ENCODE data around the gene SUMF1.

Gene SUMF1

GRCh38 chr3:4466741-4467521 is at the start of gene SUMF1:
Gene SUMF1 (minus strand): TSS chr3:4467269. CDS start chr3:4467245, 24 bp downstream.
- DNase-seq = peak; percentile 5

- DNase-seq = no peak
These were observed 49.0 kb upstream of the SUMF1 start for GRCh38 chr3:4515916-4516579.

GRCh38 chr3:4514916-4515315 is 47.8 kb upstream of the SUMF1 start:
- DNase-seq = no peak

- DNase-seq = no peak
These were observed 47.3 kb upstream of the SUMF1 start for GRCh38 chr3:4514321-4514720.

GRCh38 chr3:4512895-4513616 is 46.0 kb upstream of the SUMF1 start:
- DNase-seq = no peak

- DNase-seq = no peak
These were observed 44.6 kb upstream of the SUMF1 start for GRCh38 chr3:4511491-4512262.

- DNase-seq = no peak
These were observed 43.1 kb upstream of the SUMF1 start for GRCh38 chr3:4509983-4510755.

GRCh38 chr3:4509043-4509442 is 42.0 kb upstream of the SUMF1 start:
- no peak for DNase-seq

GRCh38 chr3:4508048-4508981 is 41.2 kb upstream of the SUMF1 start:
- DNase-seq = no peak

- DNase-seq = no peak
These were observed 40.0 kb upstream of the SUMF1 start for GRCh38 chr3:4507024-4507596.

GRCh38 chr3:4506559-4507023 is 39.5 kb upstream of the SUMF1 start:
- DNase-seq = no peak

- no peak for DNase-seq
These were observed 38.9 kb upstream of the SUMF1 start for GRCh38 chr3:4505688-4506558.

GRCh38 chr3:4504340-4505261 is 37.5 kb upstream of the SUMF1 start:
- DNase-seq = no peak

GRCh38 chr3:4503050-4503449 is 36.0 kb upstream of the SUMF1 start:
- DNase-seq = no peak

- DNase-seq = no peak
These were observed 34.9 kb upstream of the SUMF1 start for GRCh38 chr3:4501927-4502326.

- no peak for DNase-seq
These were observed 34.4 kb upstream of the SUMF1 start for GRCh38 chr3:4501437-4501836.

- DNase-seq = no peak
These were observed 31.4 kb upstream of the SUMF1 start for GRCh38 chr3:4498446-4498845.

GRCh38 chr3:4497843-4498324 is 30.8 kb upstream of the SUMF1 start:
- DNase-seq = no peak
